ENCODE measurements around the gene HLA-DPA1. TPM values are rescaled to one million over a fixed set of nuclear protein-coding genes. Genes with fewer than 3 reads are reported as not detected.

The HLA-DPA1 gene
- total RNA-seq, 1 experiment from 2014 or later: not detected

GRCh38 chr6:33118525-33119123, 45.2 kb upstream of the HLA-DPA1 start:
- Histone ChIP-seq H3K4me2 (no peak overlapping the region), H3F3A (ENCODE audit: insufficient read depth, low read depth) (no peaks in the 10 kb centered on the region), H3K9me3 (ENCODE audit: insufficient read depth, low read depth) (no peaks in the 10 kb centered on the region; the same call in 1 of the 2 replicates), H4K20me1 (ENCODE audit: insufficient read depth) (no peaks in the 10 kb centered on the region), H3K27ac (no peak overlapping the region), H3K36me3 (ENCODE audit: low read depth) (no peaks in the 10 kb centered on the region), H2AFZ (no peak overlapping the region), H3K27me3 (ENCODE audit: insufficient read depth, low read depth) (peaks cover 76% of the 10 kb centered on the region), H3K9me2 (ENCODE audit: insufficient read depth) (no peaks in the 10 kb centered on the region), H3K4me1 (replicated peaks; ENCODE audit: insufficient read depth) (no peaks in the 10 kb centered on the region), H3K4me3 (no peak overlapping the region), H3K79me2 (ENCODE audit: low read depth) (no peaks in the 10 kb centered on the region)
- TF ChIP-seq, protein P1, sequence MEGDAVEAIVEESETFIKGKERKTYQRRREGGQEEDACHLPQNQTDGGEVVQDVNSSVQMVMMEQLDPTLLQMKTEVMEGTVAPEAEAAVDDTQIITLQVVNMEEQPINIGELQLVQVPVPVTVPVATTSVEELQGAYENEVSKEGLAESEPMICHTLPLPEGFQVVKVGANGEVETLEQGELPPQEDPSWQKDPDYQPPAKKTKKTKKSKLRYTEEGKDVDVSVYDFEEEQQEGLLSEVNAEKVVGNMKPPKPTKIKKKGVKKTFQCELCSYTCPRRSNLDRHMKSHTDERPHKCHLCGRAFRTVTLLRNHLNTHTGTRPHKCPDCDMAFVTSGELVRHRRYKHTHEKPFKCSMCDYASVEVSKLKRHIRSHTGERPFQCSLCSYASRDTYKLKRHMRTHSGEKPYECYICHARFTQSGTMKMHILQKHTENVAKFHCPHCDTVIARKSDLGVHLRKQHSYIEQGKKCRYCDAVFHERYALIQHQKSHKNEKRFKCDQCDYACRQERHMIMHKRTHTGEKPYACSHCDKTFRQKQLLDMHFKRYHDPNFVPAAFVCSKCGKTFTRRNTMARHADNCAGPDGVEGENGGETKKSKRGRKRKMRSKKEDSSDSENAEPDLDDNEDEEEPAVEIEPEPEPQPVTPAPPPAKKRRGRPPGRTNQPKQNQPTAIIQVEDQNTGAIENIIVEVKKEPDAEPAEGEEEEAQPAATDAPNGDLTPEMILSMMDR (conservative IDR thresholded peaks at IDR 0.05): peak; percentile 93
- TF ChIP-seq EZH2 (IDR thresholded peaks at IDR 0.05; ENCODE audit: low read depth): no peak
- intact Hi-C loops (cut with micrococcal nuclease; ENCODE audit: unreplicated experiment): no loop called here
- ChIA-PET CTCF (interaction anchor here (0.7 kb wide), 1 partner anchor 102 kb away, joined by 3 read pairs; no protein-coding TSS in a partner anchor), POLR2A (ENCODE audit: unreplicated experiment) (no interaction called here)
- DNase-seq: no peak
- no TSS peak for BruUV-seq (replicated peaks)

- Histone ChIP-seq H4K20me1 (ENCODE audit: insufficient read depth) (no peaks in the 10 kb centered on the region), H3F3A (ENCODE audit: insufficient read depth, low read depth) (no peaks in the 10 kb centered on the region), H3K27ac (no peak overlapping the region), H3K9me2 (ENCODE audit: insufficient read depth) (no peaks in the 10 kb centered on the region), H2AFZ (no peak overlapping the region), H3K4me3 (no peak overlapping the region), H3K4me2 (no peak overlapping the region), H3K4me1 (replicated peaks; ENCODE audit: insufficient read depth) (no peaks in the 10 kb centered on the region), H3K27me3 (ENCODE audit: insufficient read depth, low read depth) (peaks cover 75% of the 10 kb centered on the region), H3K36me3 (ENCODE audit: low read depth) (no peaks in the 10 kb centered on the region), H3K9me3 (ENCODE audit: insufficient read depth, low read depth) (no peaks in the 10 kb centered on the region), H3K79me2 (ENCODE audit: low read depth) (no peaks in the 10 kb centered on the region)
- intact Hi-C loops (cut with micrococcal nuclease; ENCODE audit: unreplicated experiment): no loop called here
- ChIA-PET POLR2A (ENCODE audit: unreplicated experiment) (no interaction called here), CTCF (interaction anchor here (0.7 kb wide), 1 partner anchor 101 kb away, joined by 3 read pairs; no protein-coding TSS in a partner anchor)
- no TSS peak for BruUV-seq (replicated peaks)
- no peak for DNase-seq
- TF ChIP-seq, protein P1 (conservative IDR thresholded peaks at IDR 0.05): no peak
- no peak for TF ChIP-seq EZH2 (IDR thresholded peaks at IDR 0.05; ENCODE audit: low read depth)
Measured at GRCh38 chr6:33117811-33118277, 44.4 kb upstream of the HLA-DPA1 start.

- ChIA-PET POLR2A (ENCODE audit: unreplicated experiment) (interaction anchor here (0.6 kb wide), 1 partner anchor 135 kb away, joined by 8 read pairs; no protein-coding TSS in a partner anchor), CTCF (no interaction called here)
- Histone ChIP-seq H3F3A (ENCODE audit: insufficient read depth, low read depth) (no peaks in the 10 kb centered on the region), H3K79me2 (ENCODE audit: low read depth) (no peaks in the 10 kb centered on the region), H3K36me3 (ENCODE audit: low read depth) (no peaks in the 10 kb centered on the region), H3K4me1 (replicated peaks; ENCODE audit: insufficient read depth) (no peaks in the 10 kb centered on the region), H3K27ac (no peak overlapping the region), H4K20me1 (ENCODE audit: insufficient read depth) (no peaks in the 10 kb centered on the region), H2AFZ (no peak overlapping the region), H3K4me2 (no peak overlapping the region), H3K4me3 (no peak overlapping the region), H3K9me2 (ENCODE audit: insufficient read depth) (no peaks in the 10 kb centered on the region), H3K27me3 (ENCODE audit: insufficient read depth, low read depth) (peaks cover 72% of the 10 kb centered on the region), H3K9me3 (ENCODE audit: insufficient read depth, low read depth) (no peaks in the 10 kb centered on the region)
- BruUV-seq (replicated peaks): no TSS peak
- no peak for DNase-seq
- no peak for TF ChIP-seq EZH2 (IDR thresholded peaks at IDR 0.05; ENCODE audit: low read depth)
- TF ChIP-seq, protein P1 (conservative IDR thresholded peaks at IDR 0.05): no peak
- intact Hi-C loops (cut with micrococcal nuclease; ENCODE audit: unreplicated experiment): no loop called here
Measured at GRCh38 chr6:33116841-33117711, 43.6 kb upstream of the HLA-DPA1 start.

Measured in PC-9 (cell line).